Peyer's patch (tissue), 4 donors: ENCODE measurements around the gene CACNA2D1.

Experiments
- CTCF ChIP-seq, 6 experiments: fragments of 450-650 bp in 4 of 6; fragments of 200-600 bp in 2 of 6; sonication (generic) in 1 of 6; IDR thresholded peaks; one replicate each; pipeline ENCODE4 v1.5.1; 2017 to 2019; ENCODE audit warnings: antibody characterized with exemption in 6 of 6, mild to moderate bottlenecking in 3 of 6, moderate library complexity in 1 of 6
- POLR2A ChIP-seq, 2 donors: fragments of 450-650 bp; IDR thresholded peaks; one replicate each; pipeline ENCODE4 v1.5.1; 2017; ENCODE audit warnings: antibody characterized with exemption in 2 of 2, mild to moderate bottlenecking in 2 of 2, moderate library complexity in 2 of 2

DNA sequence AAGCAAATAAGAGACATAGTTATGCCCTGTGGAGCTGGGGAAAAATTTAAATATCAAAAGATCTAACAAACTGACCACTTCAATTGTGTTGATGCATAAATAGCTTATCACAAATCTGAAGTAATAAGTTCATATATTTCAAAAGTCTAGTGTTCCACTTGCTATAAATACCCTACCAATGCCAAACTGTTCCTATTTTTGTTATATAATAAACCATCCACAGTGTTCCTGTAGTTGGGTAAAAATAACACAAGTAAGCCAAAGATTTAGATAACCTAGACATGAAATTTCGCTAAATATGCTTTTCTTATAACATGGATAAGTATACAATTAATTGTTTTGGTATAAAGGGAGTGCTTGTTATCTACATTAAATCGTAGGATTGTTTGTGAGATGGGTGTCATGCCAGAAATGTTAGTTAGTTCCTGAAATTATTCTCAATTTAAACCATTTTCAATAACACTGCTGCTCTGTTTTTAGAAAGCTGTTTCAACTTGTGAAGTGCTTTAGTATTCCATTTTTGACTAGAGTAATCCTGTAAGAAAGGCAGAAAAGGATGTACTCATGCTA, 85.5 kb downstream of the CACNA2D1 start:
- TF ChIP-seq CTCF (IDR thresholded peaks at IDR 0.05) (no peak), POLR2A (IDR thresholded peaks at IDR 0.05) (no peak)
